Ovary (tissue), 3 donors: ENCODE results near the gene CAV1.

Source experiments
- EP300 ChIP-seq: sonication (generic); formaldehyde crosslinking; IDR thresholded peaks from one replicate; pipeline ENCODE4 v1.6.1; 2017; ENCODE audit warnings: antibody characterized with exemption
- POLR2A ChIP-seq: fragments of 450-650 bp; IDR thresholded peaks from one replicate; pipeline ENCODE4 v1.6.1; 2017; ENCODE audit warnings: antibody characterized with exemption, mild to moderate bottlenecking, moderate library complexity
- TF ChIP-seq, protein P1 (sequence below), 3 donors: fragments of 450-650 bp in 2 of 3; fragments of 200-600 bp in 1 of 3; IDR thresholded peaks; one replicate each; pipeline versions ENCODE4 v1.5.1 to v1.8.0; 2016 to 2022; ENCODE audit warnings: antibody characterized with exemption in 3 of 3, mild to moderate bottlenecking in 1 of 3
- donor health status: DM: no; HTN: no; CAD: no.

DNA sequence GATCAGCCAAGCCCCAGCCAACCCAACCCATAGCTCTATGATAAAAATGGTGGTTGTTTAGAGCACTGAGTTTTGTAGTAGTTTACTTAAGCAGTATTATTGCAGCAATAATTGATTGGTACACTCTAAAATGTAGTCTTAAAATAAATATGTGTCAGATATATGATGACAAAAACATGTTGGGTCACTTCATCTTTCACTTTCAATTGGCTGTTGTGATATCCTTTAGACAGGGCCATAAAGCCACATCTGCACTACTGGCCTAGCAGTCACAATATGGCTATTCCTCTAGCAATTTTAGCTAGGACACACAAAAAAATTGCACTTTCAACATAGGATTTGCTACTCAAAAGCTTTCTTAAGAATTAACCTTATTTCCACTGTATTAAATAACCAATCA is 5.9 kb upstream of the CAV1 start:
- TF ChIP-seq, protein P1, sequence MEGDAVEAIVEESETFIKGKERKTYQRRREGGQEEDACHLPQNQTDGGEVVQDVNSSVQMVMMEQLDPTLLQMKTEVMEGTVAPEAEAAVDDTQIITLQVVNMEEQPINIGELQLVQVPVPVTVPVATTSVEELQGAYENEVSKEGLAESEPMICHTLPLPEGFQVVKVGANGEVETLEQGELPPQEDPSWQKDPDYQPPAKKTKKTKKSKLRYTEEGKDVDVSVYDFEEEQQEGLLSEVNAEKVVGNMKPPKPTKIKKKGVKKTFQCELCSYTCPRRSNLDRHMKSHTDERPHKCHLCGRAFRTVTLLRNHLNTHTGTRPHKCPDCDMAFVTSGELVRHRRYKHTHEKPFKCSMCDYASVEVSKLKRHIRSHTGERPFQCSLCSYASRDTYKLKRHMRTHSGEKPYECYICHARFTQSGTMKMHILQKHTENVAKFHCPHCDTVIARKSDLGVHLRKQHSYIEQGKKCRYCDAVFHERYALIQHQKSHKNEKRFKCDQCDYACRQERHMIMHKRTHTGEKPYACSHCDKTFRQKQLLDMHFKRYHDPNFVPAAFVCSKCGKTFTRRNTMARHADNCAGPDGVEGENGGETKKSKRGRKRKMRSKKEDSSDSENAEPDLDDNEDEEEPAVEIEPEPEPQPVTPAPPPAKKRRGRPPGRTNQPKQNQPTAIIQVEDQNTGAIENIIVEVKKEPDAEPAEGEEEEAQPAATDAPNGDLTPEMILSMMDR (IDR thresholded peaks at IDR 0.05), result no peak
- TF ChIP-seq EP300, result no peak
- TF ChIP-seq POLR2A, result no peak
